Measurements from ENCODE around the gene BSCL2.

BSCL2 gene

DNA sequence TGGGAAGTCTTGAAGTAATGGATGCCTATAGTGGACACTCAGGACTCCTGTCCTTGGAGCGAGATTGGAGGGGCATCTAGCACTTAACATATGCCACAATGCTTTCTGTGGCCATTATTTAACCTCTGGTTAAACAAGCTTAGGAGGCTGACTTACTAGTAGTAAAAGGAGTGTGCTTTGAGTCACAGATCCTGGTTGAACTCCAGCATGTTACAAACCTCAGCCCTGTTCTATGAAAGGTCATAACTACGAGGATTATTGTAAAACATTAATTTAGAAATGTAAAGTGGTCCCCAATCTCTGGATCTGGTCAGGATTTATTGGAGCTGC is 34.1 kb downstream of the BSCL2 start:
- Histone ChIP-seq H3K27me3 (ENCODE audit: insufficient read depth, low read depth) (no peaks in the 10 kb centered on the region), H4K20me1 (ENCODE audit: insufficient read depth) (no peaks in the 10 kb centered on the region), H3K9ac (no peak overlapping the region), H3K4me2 (no peak overlapping the region; the same call in 1 of the 2 replicates), H3K4me1 (ENCODE audit: low read depth, poor library complexity, severe bottlenecking) (peaks cover 23% of the 10 kb centered on the region), H3K36me3 (ENCODE audit: insufficient read depth) (no peaks in the 10 kb centered on the region), H2AFZ (ENCODE audit: low read depth) (no peak overlapping the region), H3K4me3 (IDR thresholded peaks at IDR 0.05; ENCODE audit: insufficient read depth, low read depth, low read length) (no peak overlapping the region), H3K27ac (no peak overlapping the region), H3K79me2 (ENCODE audit: insufficient read depth, low read depth) (peaks cover 18% of the 10 kb centered on the region)
- TF ChIP-seq, protein P1, sequence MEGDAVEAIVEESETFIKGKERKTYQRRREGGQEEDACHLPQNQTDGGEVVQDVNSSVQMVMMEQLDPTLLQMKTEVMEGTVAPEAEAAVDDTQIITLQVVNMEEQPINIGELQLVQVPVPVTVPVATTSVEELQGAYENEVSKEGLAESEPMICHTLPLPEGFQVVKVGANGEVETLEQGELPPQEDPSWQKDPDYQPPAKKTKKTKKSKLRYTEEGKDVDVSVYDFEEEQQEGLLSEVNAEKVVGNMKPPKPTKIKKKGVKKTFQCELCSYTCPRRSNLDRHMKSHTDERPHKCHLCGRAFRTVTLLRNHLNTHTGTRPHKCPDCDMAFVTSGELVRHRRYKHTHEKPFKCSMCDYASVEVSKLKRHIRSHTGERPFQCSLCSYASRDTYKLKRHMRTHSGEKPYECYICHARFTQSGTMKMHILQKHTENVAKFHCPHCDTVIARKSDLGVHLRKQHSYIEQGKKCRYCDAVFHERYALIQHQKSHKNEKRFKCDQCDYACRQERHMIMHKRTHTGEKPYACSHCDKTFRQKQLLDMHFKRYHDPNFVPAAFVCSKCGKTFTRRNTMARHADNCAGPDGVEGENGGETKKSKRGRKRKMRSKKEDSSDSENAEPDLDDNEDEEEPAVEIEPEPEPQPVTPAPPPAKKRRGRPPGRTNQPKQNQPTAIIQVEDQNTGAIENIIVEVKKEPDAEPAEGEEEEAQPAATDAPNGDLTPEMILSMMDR (conservative IDR thresholded peaks at IDR 0.05; ENCODE audit: low read depth, low read length) = no peak

DNA sequence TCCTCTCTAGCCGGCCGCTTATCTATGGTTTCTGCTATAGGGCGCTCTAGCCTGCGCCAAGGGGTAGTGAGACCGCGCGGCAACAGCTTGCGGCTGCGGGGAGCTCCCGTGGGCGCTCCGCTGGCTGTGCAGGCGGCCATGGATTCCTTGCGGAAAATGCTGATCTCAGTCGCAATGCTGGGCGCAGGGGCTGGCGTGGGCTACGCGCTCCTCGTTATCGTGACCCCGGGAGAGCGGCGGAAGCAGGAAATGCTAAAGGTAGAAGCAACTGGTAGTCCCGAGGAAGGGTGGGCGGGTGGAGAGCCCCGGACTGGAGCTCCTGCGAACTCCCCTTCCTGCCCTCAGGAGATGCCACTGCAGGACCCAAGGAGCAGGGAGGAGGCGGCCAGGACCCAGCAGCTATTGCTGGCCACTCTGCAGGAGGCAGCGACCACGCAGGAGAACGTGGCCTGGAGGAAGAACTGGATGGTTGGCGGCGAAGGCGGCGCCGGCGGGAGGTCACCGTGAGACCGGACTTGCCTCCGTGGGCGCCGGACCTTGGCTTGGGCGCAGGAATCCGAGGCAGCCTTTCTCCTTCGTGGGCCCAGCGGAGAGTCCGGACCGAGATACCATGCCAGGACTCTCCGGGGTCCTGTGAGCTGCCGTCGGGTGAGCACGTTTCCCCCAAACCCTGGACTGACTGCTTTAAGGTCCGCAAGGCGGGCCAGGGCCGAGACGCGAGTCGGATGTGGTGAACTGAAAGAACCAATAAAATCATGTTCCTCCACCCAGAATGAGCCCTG is 35.4 kb downstream of the BSCL2 start, which contains the start of the genes LBHD1 and UQCC3:
TSS of gene LBHD1 (minus strand) at position 660 of the 782 bp plus-strand sequence. CDS start 2,236 bp downstream, outside the sequence.
TSS of gene UQCC3 (plus strand) at position 66 of the 782 bp plus-strand sequence. CDS start at position 139, 73 bp downstream.
- peaks cover 10% of the 10 kb centered on the region for H3K4me1 ChIP-seq (ENCODE audit: low read depth, poor library complexity, severe bottlenecking)
- H3K36me3 ChIP-seq (ENCODE audit: insufficient read depth) = no peaks in the 10 kb centered on the region
- no peaks in the 10 kb centered on the region for H4K20me1 ChIP-seq (ENCODE audit: insufficient read depth)
- peak within 1 kb of the TSS; percentile 61 for H3K27ac ChIP-seq
- H3K27me3 ChIP-seq (ENCODE audit: insufficient read depth, low read depth) = no peaks in the 10 kb centered on the region
- H3K4me2 ChIP-seq = peak within 1 kb of the TSS; percentile 80
- no peak within 1 kb of the TSS for H3K4me3 ChIP-seq (IDR thresholded peaks at IDR 0.05; ENCODE audit: insufficient read depth, low read depth, low read length)
- H3K79me2 ChIP-seq (ENCODE audit: insufficient read depth, low read depth) = peaks cover 10% of the 10 kb centered on the region; the same call in 1 of the 2 replicates
- peak within 1 kb of the TSS; percentile 56 for H2AFZ ChIP-seq (ENCODE audit: low read depth)
- H3K9ac ChIP-seq = peak within 1 kb of the TSS; percentile 62
- TF ChIP-seq, protein P1 (conservative IDR thresholded peaks at IDR 0.05; ENCODE audit: low read depth, low read length) = no peak

DNA sequence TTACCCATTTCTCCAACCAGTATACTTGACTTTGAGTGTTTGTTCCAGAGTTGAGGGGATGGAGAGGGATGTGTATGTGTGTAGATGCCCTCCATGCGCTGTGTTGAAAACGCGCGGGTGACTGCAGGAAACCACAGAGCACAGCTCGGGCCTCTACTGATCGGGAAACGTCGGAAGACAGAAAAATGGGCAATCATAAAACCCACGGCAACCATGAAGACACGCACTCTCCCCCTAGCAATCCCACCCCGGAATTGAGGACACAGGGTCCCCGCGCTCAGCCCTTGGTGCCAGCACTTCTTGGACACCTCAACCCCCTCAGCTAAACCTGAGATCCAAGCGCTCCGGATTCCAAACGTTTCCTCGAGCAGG is 36.0 kb downstream of the BSCL2 start:
- Histone ChIP-seq H3K9ac (peak overlapping the region; percentile 62), H3K4me1 (ENCODE audit: low read depth, poor library complexity, severe bottlenecking) (peaks cover 9% of the 10 kb centered on the region), H3K79me2 (ENCODE audit: insufficient read depth, low read depth) (peaks cover 10% of the 10 kb centered on the region; the same call in 1 of the 2 replicates), H3K4me3 (IDR thresholded peaks at IDR 0.05; ENCODE audit: insufficient read depth, low read depth, low read length) (no peak overlapping the region), H2AFZ (ENCODE audit: low read depth) (peak overlapping the region; percentile 56), H3K27me3 (ENCODE audit: insufficient read depth, low read depth) (no peaks in the 10 kb centered on the region), H4K20me1 (ENCODE audit: insufficient read depth) (no peaks in the 10 kb centered on the region), H3K4me2 (peak overlapping the region; percentile 80), H3K27ac (peak overlapping the region; percentile 61), H3K36me3 (ENCODE audit: insufficient read depth) (no peaks in the 10 kb centered on the region)
- TF ChIP-seq, protein P1 (conservative IDR thresholded peaks at IDR 0.05; ENCODE audit: low read depth, low read length) = no peak

DNA sequence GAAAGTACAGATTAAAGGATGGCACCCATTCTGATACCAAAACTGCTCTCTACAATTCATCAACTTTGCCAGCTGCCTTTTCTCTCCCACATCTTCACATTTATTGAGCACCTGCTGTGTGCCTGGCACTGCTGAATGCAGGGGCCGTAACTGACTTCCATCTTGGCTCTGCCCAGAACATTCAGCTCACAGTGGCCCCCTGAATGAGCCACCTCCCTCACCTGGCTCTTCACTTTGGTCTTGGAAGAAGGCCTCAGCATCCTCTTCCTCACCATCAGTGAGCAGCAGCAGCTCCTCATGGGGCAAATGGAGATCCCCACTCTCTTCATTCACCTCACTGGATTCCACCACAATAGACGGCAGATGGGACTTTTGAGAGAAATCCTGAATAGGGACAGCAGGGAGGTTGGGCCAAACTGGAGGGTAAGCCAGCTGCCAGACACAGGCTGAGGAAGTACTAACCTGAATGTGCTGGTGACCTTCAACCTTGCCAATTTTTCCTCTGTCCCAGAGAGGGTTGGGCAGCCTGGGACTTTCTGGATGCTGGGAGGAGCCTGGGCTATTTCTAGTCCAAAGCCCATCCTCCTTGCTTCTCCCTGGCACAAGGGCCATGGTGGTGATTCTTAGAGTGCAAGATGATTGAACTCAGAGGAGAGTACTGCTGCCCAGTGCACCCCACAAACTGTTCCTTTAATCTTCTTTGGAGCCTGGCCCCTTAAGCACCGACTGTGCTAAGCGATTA is 37.6 kb downstream of the BSCL2 start:
- Histone ChIP-seq H3K79me2 (ENCODE audit: insufficient read depth, low read depth) (peaks cover 10% of the 10 kb centered on the region; the same call in 1 of the 2 replicates), H3K4me2 (no peak overlapping the region), H3K36me3 (ENCODE audit: insufficient read depth) (no peaks in the 10 kb centered on the region), H3K27me3 (ENCODE audit: insufficient read depth, low read depth) (no peaks in the 10 kb centered on the region), H3K4me3 (IDR thresholded peaks at IDR 0.05; ENCODE audit: insufficient read depth, low read depth, low read length) (no peak overlapping the region), H3K4me1 (ENCODE audit: low read depth, poor library complexity, severe bottlenecking) (peaks cover 14% of the 10 kb centered on the region), H3K27ac (no peak overlapping the region), H3K9ac (no peak overlapping the region), H4K20me1 (ENCODE audit: insufficient read depth) (no peaks in the 10 kb centered on the region), H2AFZ (ENCODE audit: low read depth) (no peak overlapping the region)
- TF ChIP-seq, protein P1 (conservative IDR thresholded peaks at IDR 0.05; ENCODE audit: low read depth, low read length) = no peak
